ENCODE measurements around the gene PAPLN. TPM values are rescaled to one million over a fixed set of nuclear protein-coding genes. Genes with fewer than 3 reads are reported as not detected.
A peak's percentile ranks its signal among the peaks of the same experiment; 100 is the strongest.

Gene PAPLN
- total and polyA plus RNA-seq, 4 donors, result 0.68 to 2.8 (median 1.3) TPM

- Histone ChIP-seq H3K9me3 (ENCODE audit: control insufficient read depth in 4 of 4, low read length in 3 of 4) (no peaks in the 10 kb centered on the region), H3K27ac (ENCODE audit: low read depth in 1 of 2, low read length in 2 of 2) (no peak overlapping the region), H3K27me3 (ENCODE audit: control insufficient read depth in 4 of 4, insufficient read depth in 4 of 4, low read length in 3 of 4) (no peaks in the 10 kb centered on the region), H3K36me3 (ENCODE audit: control insufficient read depth in 4 of 4, insufficient read depth in 3 of 4, low read depth in 1 of 4, low read length in 3 of 4) (no peaks in the 10 kb centered on the region), H3K4me3 (ENCODE audit: low read depth in 1 of 3, low read length in 3 of 3) (no peak overlapping the region), H3K4me1 (ENCODE audit: control insufficient read depth in 4 of 4, insufficient read depth in 4 of 4, low read length in 3 of 4) (peaks cover 0 to 8% (median 1%) of the 10 kb centered on the region in 4 donors), H3K9ac (ENCODE audit: low read depth in 1 of 2, low read length in 2 of 2) (no peak overlapping the region)
- WGBS, result 92% methylated on average over 14 of the region's 14 CpGs
- DNase-seq (ENCODE audit: low spot score), result no peak
- TF ChIP-seq TAF1 (conservative IDR thresholded peaks at IDR 0.05), result no peak
Measured at GRCh38 chr14:73244541-73245290, 7.4 kb downstream of the PAPLN start.

- no peak overlapping the region for H3K9ac ChIP-seq (ENCODE audit: low read depth in 1 of 2, low read length in 2 of 2)
- H3K4me1 ChIP-seq (ENCODE audit: control insufficient read depth in 4 of 4, insufficient read depth in 4 of 4, low read length in 3 of 4), result peaks cover 0 to 4% (median 1%) of the 10 kb centered on the region in 4 donors
- no peaks in the 10 kb centered on the region for H3K9me3 ChIP-seq (ENCODE audit: control insufficient read depth in 4 of 4, low read length in 3 of 4)
- H3K36me3 ChIP-seq (ENCODE audit: control insufficient read depth in 4 of 4, insufficient read depth in 3 of 4, low read depth in 1 of 4, low read length in 3 of 4), result no peaks in the 10 kb centered on the region
- peak overlapping the region in 1 of 3 donors; percentile 46 for H3K4me3 ChIP-seq (ENCODE audit: low read depth in 1 of 3, low read length in 3 of 3)
- peak; percentile 50 for DNase-seq (ENCODE audit: low spot score)
- H3K27ac ChIP-seq (ENCODE audit: low read depth in 1 of 2, low read length in 2 of 2), result no peak overlapping the region
- no peaks in the 10 kb centered on the region for H3K27me3 ChIP-seq (ENCODE audit: control insufficient read depth in 4 of 4, insufficient read depth in 4 of 4, low read length in 3 of 4)
- TF ChIP-seq HNF4A (conservative IDR thresholded peaks at IDR 0.05) (peak in 1 of 2 donors; percentile 26), ATF3 (IDR thresholded peaks at IDR 0.05) (no peak)
- WGBS, result 32% methylated on average over 64 of the region's 64 CpGs
Measured at GRCh38 chr14:73245480-73246325, 8.4 kb downstream of the PAPLN start.

- H3K9ac ChIP-seq (ENCODE audit: low read depth in 1 of 2, low read length in 2 of 2), result no peak overlapping the region
- no peak for DNase-seq (ENCODE audit: low spot score)
- 78% methylated on average over 18 of the region's 18 CpGs for WGBS
- H3K4me1 ChIP-seq (ENCODE audit: control insufficient read depth in 4 of 4, insufficient read depth in 4 of 4, low read length in 3 of 4), result peaks cover 0 to 2% (median 0%) of the 10 kb centered on the region in 4 donors
- H3K27ac ChIP-seq (ENCODE audit: low read depth in 1 of 2, low read length in 2 of 2), result no peak overlapping the region
- H3K4me3 ChIP-seq (ENCODE audit: low read depth in 1 of 3, low read length in 3 of 3), result peak overlapping the region in 1 of 3 donors; percentile 46
- no peaks in the 10 kb centered on the region for H3K9me3 ChIP-seq (ENCODE audit: control insufficient read depth in 4 of 4, low read length in 3 of 4)
- no peaks in the 10 kb centered on the region for H3K36me3 ChIP-seq (ENCODE audit: control insufficient read depth in 4 of 4, insufficient read depth in 3 of 4, low read depth in 1 of 4, low read length in 3 of 4)
- no peaks in the 10 kb centered on the region for H3K27me3 ChIP-seq (ENCODE audit: control insufficient read depth in 4 of 4, insufficient read depth in 4 of 4, low read length in 3 of 4)
- no peak for TF ChIP-seq ZBTB33 (IDR thresholded peaks at IDR 0.05)
- no peak for TF ChIP-seq EGR1 (IDR thresholded peaks at IDR 0.05; ENCODE audit: low read depth in 2 of 2)
- no peak for TF ChIP-seq RXRA (IDR thresholded peaks at IDR 0.05)
- TF ChIP-seq FOXA2 (IDR thresholded peaks at IDR 0.05), result no peak
- no peak for TF ChIP-seq JUND (IDR thresholded peaks at IDR 0.05)
- TF ChIP-seq REST (IDR thresholded peaks at IDR 0.05), result no peak
- TF ChIP-seq HNF4A (conservative IDR thresholded peaks at IDR 0.05), result no peak
- TF ChIP-seq ATF3 (IDR thresholded peaks at IDR 0.05), result no peak
- no peak for TF ChIP-seq TAF1 (conservative IDR thresholded peaks at IDR 0.05)
- TF ChIP-seq NR2F2 (IDR thresholded peaks at IDR 0.05), result no peak
- no peak for TF ChIP-seq SP1 (IDR thresholded peaks at IDR 0.05)
- TF ChIP-seq MAX (IDR thresholded peaks at IDR 0.05), result no peak
- TF ChIP-seq YY1 (IDR thresholded peaks at IDR 0.05), result no peak
- TF ChIP-seq HNF4G (IDR thresholded peaks at IDR 0.05), result no peak
- TF ChIP-seq CTCF (IDR thresholded peaks at IDR 0.05; ENCODE audit: low read depth, low read length, missing input control), result no peak
- no peak for TF ChIP-seq GABPA (IDR thresholded peaks at IDR 0.05 in 1 of 2, conservative IDR thresholded peaks at IDR 0.05 in 1 of 2)
Measured at GRCh38 chr14:73246387-73247150, 9.3 kb downstream of the PAPLN start.

All from liver (tissue), 9 donors.